GM12878 (cell line): ENCODE measurements around the gene CNTN4. TPM values are rescaled to one million over a fixed set of nuclear protein-coding genes. Genes with fewer than 3 reads are reported as not detected.

Experiments used
- ATAC-seq: fragments of 200-7000 bp; cut with Tn5 transposase; 3 replicates; pipeline ENCODE4 v1.9.1; 2020; ENCODE audit warnings: mild to moderate bottlenecking, moderate library complexity
- BruUV-seq: library from RNA; stranded (reverse); fragments of 400-500 nt; replicated peaks from 2 replicates; lab custom pipeline; 2021; lab: Mats Ljungman, UMichigan
- CTCF ChIA-PET: fragments of 300-600 bp; sonication (Branson Sonifier 250); formaldehyde crosslinking; extraction: SDS; loops from one replicate; lab custom pipeline; 2021; ENCODE audit warnings: inconsistent platforms; lab: Yijun Ruan, JAX
- POLR2A ChIA-PET: fragments of 350-600 bp; formaldehyde crosslinking; extraction: SDS; loops from one replicate; lab custom pipeline; 2021; ENCODE audit warnings: inconsistent platforms; lab: Charles Lee
- RAD21 ChIA-PET: fragments of 300-600 bp; sonication (Branson Sonifier 250); formaldehyde crosslinking; loops from one replicate; lab custom pipeline; 2023; ENCODE audit warnings: antibody characterized with exemption; ENCODE audit not compliant: unreplicated experiment; lab: Charles Lee
- SMC1A ChIA-PET: fragments of 300-600 bp; sonication (Branson Sonifier 250); formaldehyde crosslinking; loops from one replicate; lab custom pipeline; 2023; ENCODE audit not compliant: unreplicated experiment, uncharacterized antibody; lab: Charles Lee
- DNase-seq: peaks from one replicate; pipeline ENCODE4 v3.0.0-alpha.2; 2011; ENCODE audit warnings: low read depth, low spot score
- FAIRE-seq: peaks from 3 replicates; lab custom pipeline; 2011; peaks lifted over from hg19 to GRCh38; lab: Jason Lieb, UNC
- H2AFZ ChIP-seq: 2 replicates; pipeline ENCODE4 v1.6.0; 2011; ENCODE audit warnings: low read depth, low read length, control low read depth; ENCODE audit not compliant: control insufficient read depth
- H3K27ac ChIP-seq: 2 replicates; pipeline ENCODE4 v1.5.1; 2011; ENCODE audit warnings: control low read depth; ENCODE audit not compliant: control insufficient read depth, insufficient read depth
- H3K27me3 ChIP-seq, 2 experiments: replicated peaks in 1 of 2; 2 replicates each; pipeline versions ENCODE4 v1.6.0 to v1.6.1; 2011; ENCODE audit warnings: low read length in 1 of 2; ENCODE audit not compliant: control insufficient read depth in 2 of 2, insufficient read depth in 2 of 2
- H3K36me3 ChIP-seq, 2 experiments: 2 replicates each; pipeline ENCODE4 v1.5.1; 2011; ENCODE audit warnings: low read length in 1 of 2; ENCODE audit not compliant: control insufficient read depth in 2 of 2, insufficient read depth in 2 of 2
- H3K4me1 ChIP-seq: 2 replicates; pipeline ENCODE4 v1.6.1; 2011; ENCODE audit warnings: mild to moderate bottlenecking, low read length, moderate library complexity, mixed read lengths; ENCODE audit not compliant: control insufficient read depth, insufficient read depth
- H3K4me2 ChIP-seq: 2 replicates; pipeline ENCODE4 v1.6.0; 2011; ENCODE audit warnings: control low read depth; ENCODE audit not compliant: control insufficient read depth, insufficient read depth
- H3K4me3 ChIP-seq: fragments of 200-600 bp; sonication (generic); 2 replicates; pipeline ENCODE4 v1.5.1; 2016
- H3K79me2 ChIP-seq: 2 replicates; pipeline ENCODE4 v1.6.0; 2011; ENCODE audit warnings: low read length; ENCODE audit not compliant: control insufficient read depth, insufficient read depth
- H3K9ac ChIP-seq: 2 replicates; pipeline ENCODE4 v1.8.0; 2011; ENCODE audit warnings: low read length, control low read depth, mixed read lengths; ENCODE audit not compliant: control insufficient read depth, insufficient read depth
- H3K9me3 ChIP-seq: replicated peaks from 3 replicates; pipeline ENCODE4 v1.5.1; 2011; ENCODE audit warnings: mild to moderate bottlenecking, low read length; ENCODE audit not compliant: control insufficient read depth, insufficient read depth
- H4K20me1 ChIP-seq: 2 replicates; pipeline ENCODE4 v1.6.0; 2011; ENCODE audit not compliant: control insufficient read depth, insufficient read depth
- CHD4 ChIP-seq: fragments of 200-600 bp; sonication (generic); IDR thresholded peaks from 2 replicates; pipeline ENCODE4 v1.6.1; 2016; ENCODE audit warnings: mild to moderate bottlenecking
- MTA3 ChIP-seq: IDR thresholded peaks from 2 replicates; pipeline ENCODE4 v1.6.1; 2012; ENCODE audit warnings: low read length, inconsistent platforms, borderline replicate concordance
- POLR2AphosphoS2 ChIP-seq: IDR thresholded peaks from 2 replicates; pipeline ENCODE4 v1.6.1; 2011; ENCODE audit warnings: low read depth, mild to moderate bottlenecking, low read length, improper control_type of control experiment, moderate library complexity
- RFX5 ChIP-seq: IDR thresholded peaks from 2 replicates; pipeline ENCODE4 v1.6.1; 2011; ENCODE audit warnings: low read depth, low read length, improper control_type of control experiment
- SPI1 ChIP-seq: IDR thresholded peaks from 2 replicates; pipeline ENCODE4 v1.6.1; 2011; ENCODE audit warnings: low read depth, mild to moderate bottlenecking, low read length, moderate library complexity, borderline replicate concordance; ENCODE audit not compliant: insufficient read depth
- ZNF687 ChIP-seq: fragments of 450-650 bp; IDR thresholded peaks from 2 replicates; pipeline ENCODE4 v1.6.1; 2017; ENCODE audit warnings: mild to moderate bottlenecking, moderate library complexity
- WGBS: methylation state at CpG from one replicate; pipeline ENCODE4 v1.1.6; 2016; ENCODE audit warnings: low lambda C conversion rate; ENCODE audit not compliant: insufficient replicate concordance, insufficient coverage; ENCODE audit errors: missing lambda C conversion rate; 5-methylcytosine and 5-hydroxymethylcytosine counted together
- in situ Hi-C: fragments of 300-500 bp; cut with MboI; formaldehyde crosslinking; loops from 9 replicates; pipeline ENCODE4 v1.14.3; 2018; ENCODE audit warnings: mixed read lengths
- intact Hi-C: fragments of 100-400 bp; cut with micrococcal nuclease; formaldehyde crosslinking; loops from one replicate; pipeline ENCODE4 v1.14.2; 2022; ENCODE audit not compliant: unreplicated experiment
- polyA plus RNA-seq, 11 experiments: library from polyadenylated mRNA; depleted of rRNA in 4 of 11; unstranded in 6 of 11; stranded (reverse) in 5 of 11; fragments of >200 nt; fragmentation: Nextera tagmentation in 4 of 11; fragmentation: Illumina TruSeq in 1 of 11; extraction: Ambion mirVana in 4 of 11; extraction: Trizol in 1 of 11; gene quantifications; 1 replicate in 1 of 11; 2 replicates in 10 of 11; pipeline versions ENCODE4 v1.2.1 to v1.2.3, GENCODE V29; 2011 to 2016; ENCODE audit warnings: inconsistent platforms in 2 of 11, missing spikeins in 2 of 11, low read depth in 1 of 11
- total RNA-seq, 4 experiments: library from RNA; depleted of rRNA in 3 of 4; stranded (reverse); fragments of >200 nt in 3 of 4; fragmentation: Illumina TruSeq in 1 of 4; extraction: Trizol in 1 of 4; gene quantifications; 2 replicates each; pipeline versions ENCODE4 v1.2.1 to v1.2.3, GENCODE V29; 2013 to 2021
- TF ChIP-seq, protein P1 (sequence below): IDR thresholded peaks from 2 replicates; pipeline ENCODE4 v1.6.1; 2012; ENCODE audit warnings: low read depth, low read length, improper control_type of control experiment

Gene CNTN4
- total and polyA plus RNA-seq, 10 of the 15 experiments (the other 5 are each of a cell fraction or from before 2014, with no cell fraction given) = 0.05 to 0.43 (median 0.15) TPM; not detected in 1

DNA sequence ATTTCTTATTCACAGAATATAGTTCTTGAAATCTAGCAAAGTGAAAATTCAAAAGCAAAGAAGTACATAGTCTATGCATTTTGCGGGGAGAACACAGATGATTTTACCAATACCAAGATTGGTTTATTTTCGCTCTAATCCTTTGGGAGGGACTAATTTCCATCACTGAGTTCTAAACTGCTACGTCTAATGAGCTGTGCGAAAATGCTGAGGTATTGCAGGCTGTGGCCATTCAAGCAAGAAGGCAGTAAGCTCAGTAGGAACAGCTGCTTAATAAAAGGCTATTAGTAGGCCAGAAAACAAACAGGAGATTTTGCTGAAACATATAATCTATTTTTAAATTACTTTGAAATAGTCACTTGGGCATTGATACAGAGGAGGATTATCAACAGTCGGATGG lies 379.0 kb downstream of the CNTN4 start:
- Histone ChIP-seq H3K9me3 (no peaks in the 10 kb centered on the region; the same call in 1 of the 3 replicates), H3K36me3 (no peaks in the 10 kb centered on the region), H3K4me1 (no peaks in the 10 kb centered on the region), H3K27ac (no peak overlapping the region), H3K79me2 (no peaks in the 10 kb centered on the region), H4K20me1 (no peaks in the 10 kb centered on the region), H3K9ac (no peak overlapping the region), H3K4me2 (no peak overlapping the region), H3K4me3 (no peak overlapping the region), H3K27me3 (no peaks in the 10 kb centered on the region), H2AFZ (no peak overlapping the region)
- POLR2A ChIA-PET = no interaction called here
- TF ChIP-seq MTA3 (no peak), CHD4 (no peak), SPI1 (no peak)
- TF ChIP-seq, protein P1, sequence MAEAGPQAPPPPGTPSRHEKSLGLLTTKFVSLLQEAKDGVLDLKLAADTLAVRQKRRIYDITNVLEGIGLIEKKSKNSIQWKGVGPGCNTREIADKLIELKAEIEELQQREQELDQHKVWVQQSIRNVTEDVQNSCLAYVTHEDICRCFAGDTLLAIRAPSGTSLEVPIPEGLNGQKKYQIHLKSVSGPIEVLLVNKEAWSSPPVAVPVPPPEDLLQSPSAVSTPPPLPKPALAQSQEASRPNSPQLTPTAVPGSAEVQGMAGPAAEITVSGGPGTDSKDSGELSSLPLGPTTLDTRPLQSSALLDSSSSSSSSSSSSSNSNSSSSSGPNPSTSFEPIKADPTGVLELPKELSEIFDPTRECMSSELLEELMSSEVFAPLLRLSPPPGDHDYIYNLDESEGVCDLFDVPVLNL = no peak
- intact Hi-C loops = no loop called here
- SMC1A ChIA-PET = interaction anchor here (0.9 to 1.8 kb wide), 4 partner anchors 9 to 237 kb away, joined by 3 to 4 read pairs (median 4); no protein-coding TSS in a partner anchor
- RAD21 ChIA-PET = interaction anchor here (1.1 kb wide), 1 partner anchor 115 kb away, joined by 3 read pairs; no protein-coding TSS in a partner anchor
- CTCF ChIA-PET = no interaction called here
- DNase-seq (no peak), ATAC-seq (no peak), FAIRE-seq (no peak)
- in situ Hi-C loops = no loop called here
- 60% methylated on average over 5 of the region's 5 CpGs for WGBS
- BruUV-seq = no TSS peak

DNA sequence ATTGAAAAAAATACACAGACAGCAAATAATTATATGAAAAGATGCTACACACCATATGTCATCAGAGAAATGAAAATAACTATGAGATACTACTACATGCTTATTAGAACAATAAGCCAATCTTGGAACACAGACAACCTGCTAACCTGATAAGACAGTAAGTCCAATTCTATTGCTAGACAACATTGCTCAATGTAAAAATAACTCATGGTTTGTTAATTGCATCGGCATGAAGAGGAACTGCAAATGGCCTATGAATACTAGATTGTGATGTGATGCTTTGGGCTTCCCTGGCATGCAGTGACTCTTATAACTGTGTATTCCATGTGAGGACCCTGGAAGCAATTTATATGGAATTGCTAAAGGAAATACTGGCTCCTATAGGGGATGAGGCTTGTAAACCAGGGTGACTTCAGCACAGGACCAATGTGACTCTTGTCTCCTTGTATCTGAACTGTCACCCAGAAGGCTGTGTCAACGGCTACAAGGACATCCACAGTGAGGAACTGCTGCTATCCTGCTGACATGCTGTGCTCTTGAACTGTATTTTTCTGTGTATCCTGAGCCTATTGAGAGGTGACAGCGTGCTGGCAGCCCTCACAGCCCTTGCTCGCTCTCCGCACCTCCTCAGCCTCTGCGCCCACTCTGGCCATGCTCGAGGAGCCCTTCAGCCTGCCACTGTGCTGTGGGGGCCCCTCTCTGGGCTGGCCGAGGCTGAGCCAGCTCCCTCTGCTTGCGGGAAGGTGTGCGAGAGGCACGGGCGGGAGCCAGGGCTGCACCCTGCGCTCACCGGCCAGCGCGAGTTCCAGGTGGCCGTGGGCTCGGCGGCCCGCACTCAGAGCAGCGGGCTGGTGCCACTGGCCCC lies 385.7 kb downstream of the CNTN4 start:
- POLR2A ChIA-PET = no interaction called here
- 68% methylated on average over 21 of the region's 21 CpGs for WGBS
- RAD21 ChIA-PET = no interaction called here
- in situ Hi-C loops (no loop called here), intact Hi-C loops (no loop called here)
- H2AFZ ChIP-seq = no peak overlapping the region
- no peaks in the 10 kb centered on the region for H3K79me2 ChIP-seq
- no peaks in the 10 kb centered on the region for H3K36me3 ChIP-seq
- H3K27ac ChIP-seq = no peak overlapping the region
- H3K4me1 ChIP-seq = no peaks in the 10 kb centered on the region
- CTCF ChIA-PET = no interaction called here
- H3K27me3 ChIP-seq = no peaks in the 10 kb centered on the region
- no peaks in the 10 kb centered on the region for H4K20me1 ChIP-seq
- ATAC-seq (no peak), FAIRE-seq (no peak), DNase-seq (no peak)
- H3K4me2 ChIP-seq = no peak overlapping the region
- SMC1A ChIA-PET = no interaction called here
- no peaks in the 10 kb centered on the region; the same call in 1 of the 3 replicates for H3K9me3 ChIP-seq
- no TSS peak for BruUV-seq
- no peak overlapping the region for H3K9ac ChIP-seq
- H3K4me3 ChIP-seq = no peak overlapping the region
- TF ChIP-seq POLR2AphosphoS2 = no peak
- TF ChIP-seq RFX5 = no peak
- TF ChIP-seq ZNF687 = no peak
